Activated CD8-positive, alpha-beta memory T cell treated with anti-CD3 and anti-CD28 coated beads for 36 hours (primary cell): ENCODE data around the gene PRAMEF15. TPM values are rescaled to one million over a fixed set of nuclear protein-coding genes. Genes with fewer than 3 reads are reported as not detected.

Source experiments
- total RNA-seq, 2 experiments: library from RNA; stranded (reverse); gene quantifications; one replicate each; pipeline ENCODE4 v1.2.3, GENCODE V29; 2021

PRAMEF15 gene
- total RNA-seq, 2 experiments from 2014 or later: not detected

Other genes with a start within 250 kb of the PRAMEF15 start
- not detected for gene PRAMEF25, start 244.8 kb upstream of the PRAMEF15 start, total RNA-seq
- not detected for gene HNRNPCL2, start 198.7 kb upstream of the PRAMEF15 start, total RNA-seq
- not detected for gene PRAMEF26, start 159.6 kb upstream of the PRAMEF15 start, total RNA-seq
- gene HNRNPCL4, start 149.9 kb upstream of the PRAMEF15 start, total RNA-seq: not detected
- gene PRAMEF9, start 143.7 kb upstream of the PRAMEF15 start, total RNA-seq: not detected
- gene PRAMEF13, start 114.2 kb upstream of the PRAMEF15 start, total RNA-seq: not detected
- not detected for gene PRAMEF18, start 89.4 kb upstream of the PRAMEF15 start, total RNA-seq
- gene PRAMEF5, start 61.4 kb upstream of the PRAMEF15 start, total RNA-seq: not detected
- gene PRAMEF8, start 30.4 kb upstream of the PRAMEF15 start, total RNA-seq: not detected
- gene PRAMEF33, start 12.0 kb upstream of the PRAMEF15 start, total RNA-seq: not detected
- not detected for gene PRAMEF14, start 31.6 kb downstream of the PRAMEF15 start, total RNA-seq
- gene PRAMEF19, start 56.4 kb downstream of the PRAMEF15 start, total RNA-seq: not detected
- not detected for gene PRAMEF17, start 74.1 kb downstream of the PRAMEF15 start, total RNA-seq
- gene PRAMEF20, start 94.9 kb downstream of the PRAMEF15 start, total RNA-seq: not detected
- not detected for gene LRRC38, start 198.4 kb downstream of the PRAMEF15 start, total RNA-seq